Neutrophil (primary cell): Measurements from ENCODE around the gene CCDC71L.

Experiments
- H3K27ac ChIP-seq: fragments of 200-600 bp; sonication (generic); 2 replicates; pipeline ENCODE4 v1.5.1; 2016; ENCODE audit warnings: mild to moderate bottlenecking, moderate library complexity
- H3K27me3 ChIP-seq: fragments of 200-600 bp; sonication (generic); 2 replicates; pipeline ENCODE4 v1.6.0; 2016; ENCODE audit warnings: mild to moderate bottlenecking
- H3K36me3 ChIP-seq: fragments of 200-600 bp; sonication (generic); 2 replicates; pipeline ENCODE4 v1.5.1; 2017
- H3K4me1 ChIP-seq, 2 experiments: fragments of 200-600 bp in 1 of 2; sonication (generic) in 1 of 2; 1 replicate in 1 of 2; 2 replicates in 1 of 2; pipeline versions ENCODE4 v1.5.1 to v1.6.1; 2013 to 2016; ENCODE audit warnings: low read depth in 1 of 2, low read length in 1 of 2, mild to moderate bottlenecking in 1 of 2, moderate library complexity in 1 of 2; ENCODE audit not compliant: control insufficient read depth in 1 of 2, insufficient read depth in 1 of 2
- H3K4me3 ChIP-seq, 2 experiments: fragments of 200-600 bp in 1 of 2; sonication (generic) in 1 of 2; 1 replicate in 1 of 2; 2 replicates in 1 of 2; pipeline ENCODE4 v1.5.1; 2013 to 2016; ENCODE audit warnings: low read depth in 1 of 2, low read length in 1 of 2, mild to moderate bottlenecking in 1 of 2, moderate library complexity in 1 of 2
- H3K9me3 ChIP-seq: fragments of 200-600 bp; sonication (generic); 2 replicates; pipeline ENCODE4 v1.5.1; 2016
- TF ChIP-seq, protein P1 (sequence below): fragments of 200-600 bp; sonication (generic); IDR thresholded peaks from 2 replicates; pipeline ENCODE4 v1.5.1; 2016; ENCODE audit warnings: antibody characterized with exemption

The CCDC71L gene

DNA sequence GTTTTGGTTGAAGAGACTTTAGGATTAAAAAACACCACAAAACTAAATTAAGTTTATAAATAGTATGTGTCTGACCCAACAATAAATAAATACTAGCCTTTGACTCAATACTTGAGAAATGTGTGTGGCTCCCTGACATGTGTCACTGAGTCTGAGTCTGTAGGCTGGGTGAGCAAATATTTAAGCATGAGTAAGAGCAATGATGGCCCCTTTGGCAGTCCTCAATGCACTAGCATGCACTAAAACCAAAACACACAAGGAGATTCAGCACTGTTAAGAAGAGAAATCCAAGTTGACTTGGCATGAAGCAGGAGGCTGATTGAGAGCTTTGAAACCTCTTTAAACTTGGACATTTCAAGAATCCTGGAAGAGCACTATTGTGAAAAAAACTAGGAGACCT is 37.1 kb downstream of the CCDC71L start:
- TF ChIP-seq, protein P1, sequence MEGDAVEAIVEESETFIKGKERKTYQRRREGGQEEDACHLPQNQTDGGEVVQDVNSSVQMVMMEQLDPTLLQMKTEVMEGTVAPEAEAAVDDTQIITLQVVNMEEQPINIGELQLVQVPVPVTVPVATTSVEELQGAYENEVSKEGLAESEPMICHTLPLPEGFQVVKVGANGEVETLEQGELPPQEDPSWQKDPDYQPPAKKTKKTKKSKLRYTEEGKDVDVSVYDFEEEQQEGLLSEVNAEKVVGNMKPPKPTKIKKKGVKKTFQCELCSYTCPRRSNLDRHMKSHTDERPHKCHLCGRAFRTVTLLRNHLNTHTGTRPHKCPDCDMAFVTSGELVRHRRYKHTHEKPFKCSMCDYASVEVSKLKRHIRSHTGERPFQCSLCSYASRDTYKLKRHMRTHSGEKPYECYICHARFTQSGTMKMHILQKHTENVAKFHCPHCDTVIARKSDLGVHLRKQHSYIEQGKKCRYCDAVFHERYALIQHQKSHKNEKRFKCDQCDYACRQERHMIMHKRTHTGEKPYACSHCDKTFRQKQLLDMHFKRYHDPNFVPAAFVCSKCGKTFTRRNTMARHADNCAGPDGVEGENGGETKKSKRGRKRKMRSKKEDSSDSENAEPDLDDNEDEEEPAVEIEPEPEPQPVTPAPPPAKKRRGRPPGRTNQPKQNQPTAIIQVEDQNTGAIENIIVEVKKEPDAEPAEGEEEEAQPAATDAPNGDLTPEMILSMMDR, result no peak
- no peaks in the 10 kb centered on the region for H3K27me3 ChIP-seq
- H3K9me3 ChIP-seq, result no peaks in the 10 kb centered on the region
- no peaks in the 10 kb centered on the region for H3K4me1 ChIP-seq
- H3K4me3 ChIP-seq, result no peak overlapping the region
- no peak overlapping the region for H3K27ac ChIP-seq
- no peaks in the 10 kb centered on the region for H3K36me3 ChIP-seq

DNA sequence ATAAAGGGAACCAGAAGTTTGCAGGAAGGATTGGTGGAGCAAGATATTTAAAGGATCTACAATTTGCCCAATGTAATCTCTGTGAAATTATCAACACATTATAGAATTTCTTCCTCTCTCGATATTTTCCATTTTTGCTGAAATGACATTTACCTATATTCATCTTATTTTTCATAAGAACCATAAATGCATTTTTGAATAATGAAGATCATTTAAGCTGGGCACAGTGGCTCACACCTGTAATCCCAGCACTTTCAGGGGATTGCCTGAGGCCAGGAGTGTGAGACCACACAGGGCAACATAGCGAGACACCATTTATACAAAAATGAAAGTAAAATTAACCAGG is 37.7 kb downstream of the CCDC71L start:
- Histone ChIP-seq H3K36me3 (no peaks in the 10 kb centered on the region), H3K27ac (no peak overlapping the region), H3K4me3 (no peak overlapping the region), H3K27me3 (no peaks in the 10 kb centered on the region), H3K9me3 (no peaks in the 10 kb centered on the region), H3K4me1 (no peaks in the 10 kb centered on the region)
- TF ChIP-seq, protein P1, result no peak

DNA sequence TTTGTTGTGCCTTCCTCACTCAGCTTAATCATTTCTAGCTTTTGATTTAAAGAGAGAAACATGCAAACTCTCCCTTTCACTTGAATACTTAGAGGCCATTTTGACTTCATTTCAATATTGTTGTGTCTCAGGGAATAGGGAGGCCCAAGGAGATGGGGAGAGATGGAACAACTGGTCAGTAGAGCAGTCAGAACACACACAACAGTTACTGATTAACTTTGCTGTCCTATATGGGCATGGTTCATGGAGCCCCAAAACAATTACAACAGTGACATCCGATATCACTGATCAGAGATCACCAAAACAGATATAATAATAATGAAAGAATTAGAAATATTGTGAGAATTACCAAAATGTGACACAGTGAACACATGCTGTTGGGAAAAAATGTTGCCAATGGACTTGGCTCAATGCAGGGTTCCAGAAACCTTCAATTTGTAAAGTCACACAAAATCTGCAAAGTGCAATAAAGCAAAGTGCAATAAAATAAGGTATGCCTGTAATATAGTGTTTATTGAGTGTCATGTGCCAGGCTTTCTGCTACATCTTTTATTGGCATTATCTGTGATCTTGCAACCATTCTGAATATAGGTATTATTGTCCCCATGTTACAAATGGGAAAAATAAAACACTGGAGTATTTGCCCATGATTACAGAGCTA is 38.2 kb downstream of the CCDC71L start:
- Histone ChIP-seq H3K4me3 (no peak overlapping the region), H3K4me1 (no peaks in the 10 kb centered on the region), H3K27ac (no peak overlapping the region), H3K36me3 (no peaks in the 10 kb centered on the region), H3K9me3 (no peaks in the 10 kb centered on the region), H3K27me3 (no peaks in the 10 kb centered on the region)
- TF ChIP-seq, protein P1, result no peak

DNA sequence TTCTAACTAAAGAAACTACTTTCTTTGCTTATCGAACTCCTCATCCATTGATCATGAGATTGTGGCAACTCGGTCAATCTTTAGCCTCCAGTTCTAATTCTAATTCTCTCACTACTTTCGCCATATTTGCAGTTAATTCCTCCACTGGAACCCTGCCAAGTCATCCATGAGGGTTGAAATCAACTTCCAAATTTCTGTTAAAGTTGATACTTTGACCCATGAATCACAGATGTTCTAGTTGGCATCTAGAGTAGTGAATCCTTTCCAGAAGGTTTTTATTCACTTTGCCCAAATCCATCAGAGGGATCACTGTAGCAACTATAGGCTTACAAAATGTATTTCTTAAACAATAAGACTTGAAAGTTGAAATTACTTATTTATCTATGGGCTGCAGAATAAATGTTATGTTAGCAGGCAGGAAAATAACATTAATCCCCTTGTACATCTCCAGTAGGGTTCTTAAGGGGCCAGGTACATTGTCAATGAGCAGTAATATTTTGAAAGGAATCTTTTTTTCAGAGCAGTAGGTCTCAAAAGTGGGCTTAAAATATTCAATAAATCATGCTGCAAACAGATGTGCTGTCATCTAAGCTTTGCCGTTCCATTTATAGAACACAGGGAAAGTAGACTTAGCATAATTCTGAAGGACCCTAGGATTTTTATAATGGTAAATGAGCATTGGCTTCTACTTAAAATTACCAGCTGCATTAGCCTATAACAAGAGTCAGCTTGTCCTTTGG is 39.4 kb downstream of the CCDC71L start:
- Histone ChIP-seq H3K27me3 (no peaks in the 10 kb centered on the region), H3K27ac (no peak overlapping the region), H3K36me3 (no peaks in the 10 kb centered on the region), H3K4me3 (no peak overlapping the region), H3K9me3 (no peaks in the 10 kb centered on the region), H3K4me1 (no peaks in the 10 kb centered on the region)
- TF ChIP-seq, protein P1, result no peak

DNA sequence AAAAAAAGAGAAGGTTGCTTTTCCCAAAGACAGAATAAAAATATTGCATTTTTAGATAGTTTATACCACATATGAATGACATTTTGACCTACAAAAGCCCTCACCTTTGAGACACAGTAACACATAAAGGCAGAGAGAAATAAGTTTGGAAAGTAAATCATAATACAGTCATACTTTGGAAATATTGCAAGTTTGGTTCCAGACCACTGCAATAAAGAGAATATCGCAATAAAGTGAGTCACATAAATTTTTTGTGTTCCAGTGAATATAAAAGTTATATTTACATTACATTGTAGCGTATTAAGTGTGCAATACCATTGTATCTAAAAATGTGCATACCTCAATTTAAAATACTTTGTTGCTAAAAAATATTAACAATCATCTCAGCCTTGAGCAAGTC is 40.3 kb downstream of the CCDC71L start:
- no peaks in the 10 kb centered on the region for H3K4me1 ChIP-seq
- no peak overlapping the region for H3K4me3 ChIP-seq
- H3K36me3 ChIP-seq, result no peaks in the 10 kb centered on the region
- no peaks in the 10 kb centered on the region for H3K27me3 ChIP-seq
- no peaks in the 10 kb centered on the region for H3K9me3 ChIP-seq
- no peak overlapping the region for H3K27ac ChIP-seq
- TF ChIP-seq, protein P1, result no peak
